Hepatocyte (in vitro differentiated cells): ENCODE measurements around the gene DOCK7.

ENCODE experiments used
- CTCF ChIP-seq: fragments of 200-600 bp; sonication (generic); IDR thresholded peaks from 2 replicates; pipeline ENCODE4 v1.5.1; 2016; ENCODE audit warnings: antibody characterized with exemption, mild to moderate bottlenecking; ENCODE audit not compliant: poor library complexity
- EZH2 ChIP-seq: fragments of 200-600 bp; sonication (generic); IDR thresholded peaks from 2 replicates; pipeline ENCODE4 v1.6.1; 2016; ENCODE audit warnings: antibody characterized with exemption, mild to moderate bottlenecking, borderline replicate concordance
- EZH2phosphoT487 ChIP-seq: fragments of 200-600 bp; sonication (generic); IDR thresholded peaks from one replicate; pipeline ENCODE4 v1.6.1; 2018; ENCODE audit warnings: antibody characterized with exemption, mild to moderate bottlenecking, low read depth, moderate library complexity; ENCODE audit not compliant: unreplicated experiment, severe bottlenecking

GRCh38 chr1:62426794-62427193 is 261.4 kb downstream of the DOCK7 start:
- TF ChIP-seq EZH2 = no peak
- no peak for TF ChIP-seq CTCF
- TF ChIP-seq EZH2phosphoT487 = no peak
